ENCODE results near the gene STAG2. TPM values are rescaled to one million over a fixed set of nuclear protein-coding genes. Genes with fewer than 3 reads are reported as not detected.

STAG2 gene
- total and polyA plus RNA-seq, 7 donors, result 21.6 to 117 (median 60.1) TPM

DNA sequence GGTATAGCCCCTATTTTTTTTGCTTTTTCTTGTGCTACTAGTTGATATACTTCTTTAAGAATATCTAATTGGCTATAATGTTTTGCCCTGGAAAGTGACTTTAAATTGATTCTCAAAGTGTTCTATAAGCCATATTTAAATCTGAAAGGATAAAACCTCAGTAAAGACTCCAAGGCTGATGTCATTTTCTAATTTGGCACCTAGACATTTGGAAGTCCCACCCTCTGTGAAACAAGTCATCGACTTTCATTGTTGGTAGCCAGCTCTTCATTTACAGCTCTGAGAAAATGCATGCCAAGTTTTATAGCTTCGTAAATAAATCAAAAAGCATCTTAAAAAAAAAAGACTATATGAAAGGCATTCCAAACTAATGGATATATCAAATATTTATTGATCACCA lies 18.0 kb upstream of the STAG2 start:
- H3K36me3 ChIP-seq, result no peaks in the 10 kb centered on the region
- no peak for DNase-seq
- H3K4me3 ChIP-seq, result no peak overlapping the region
- H3K9me3 ChIP-seq, result no peaks in the 10 kb centered on the region
- no peak overlapping the region for H3K27ac ChIP-seq
- WGBS, 2 donors, result 9 to 66% methylated on average over 2 of the region's 2 CpGs
- no peaks in the 10 kb centered on the region for H3K4me1 ChIP-seq
- TF ChIP-seq EP300 (IDR thresholded peaks at IDR 0.05) (no peak), POLR2AphosphoS5 (IDR thresholded peaks at IDR 0.05) (no peak), POLR2A (IDR thresholded peaks at IDR 0.05) (no peak)
- TF ChIP-seq, protein P1, sequence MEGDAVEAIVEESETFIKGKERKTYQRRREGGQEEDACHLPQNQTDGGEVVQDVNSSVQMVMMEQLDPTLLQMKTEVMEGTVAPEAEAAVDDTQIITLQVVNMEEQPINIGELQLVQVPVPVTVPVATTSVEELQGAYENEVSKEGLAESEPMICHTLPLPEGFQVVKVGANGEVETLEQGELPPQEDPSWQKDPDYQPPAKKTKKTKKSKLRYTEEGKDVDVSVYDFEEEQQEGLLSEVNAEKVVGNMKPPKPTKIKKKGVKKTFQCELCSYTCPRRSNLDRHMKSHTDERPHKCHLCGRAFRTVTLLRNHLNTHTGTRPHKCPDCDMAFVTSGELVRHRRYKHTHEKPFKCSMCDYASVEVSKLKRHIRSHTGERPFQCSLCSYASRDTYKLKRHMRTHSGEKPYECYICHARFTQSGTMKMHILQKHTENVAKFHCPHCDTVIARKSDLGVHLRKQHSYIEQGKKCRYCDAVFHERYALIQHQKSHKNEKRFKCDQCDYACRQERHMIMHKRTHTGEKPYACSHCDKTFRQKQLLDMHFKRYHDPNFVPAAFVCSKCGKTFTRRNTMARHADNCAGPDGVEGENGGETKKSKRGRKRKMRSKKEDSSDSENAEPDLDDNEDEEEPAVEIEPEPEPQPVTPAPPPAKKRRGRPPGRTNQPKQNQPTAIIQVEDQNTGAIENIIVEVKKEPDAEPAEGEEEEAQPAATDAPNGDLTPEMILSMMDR (IDR thresholded peaks at IDR 0.05), result no peak
- intact Hi-C loops (cut with DNase I), result no loop called here
- no peaks in the 10 kb centered on the region for H3K27me3 ChIP-seq

DNA sequence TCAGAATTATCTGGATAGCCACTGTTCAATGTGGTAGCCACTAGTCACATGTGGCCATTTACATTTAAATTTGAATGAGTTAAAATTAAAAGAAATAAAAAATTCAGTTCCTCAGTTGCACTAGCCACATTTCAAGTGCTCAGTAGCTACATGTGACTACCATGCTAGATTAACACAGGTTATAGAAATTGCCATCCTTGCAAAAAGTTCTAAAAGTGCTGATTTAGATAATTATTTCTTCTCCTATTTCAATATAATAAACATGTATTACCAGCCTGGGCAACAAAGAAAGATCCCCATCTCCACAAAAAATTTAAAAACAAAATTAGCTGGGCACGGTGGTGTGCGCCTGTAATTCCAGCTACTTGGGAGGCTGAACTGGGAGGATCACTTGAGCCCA lies 11.7 kb upstream of the STAG2 start:
- no peak overlapping the region for H3K4me3 ChIP-seq
- no peak for DNase-seq
- no peak overlapping the region for H3K27ac ChIP-seq
- H3K27me3 ChIP-seq, result no peaks in the 10 kb centered on the region
- no peaks in the 10 kb centered on the region for H3K9me3 ChIP-seq
- no peaks in the 10 kb centered on the region for H3K4me1 ChIP-seq
- TF ChIP-seq POLR2AphosphoS5 (IDR thresholded peaks at IDR 0.05) (no peak), POLR2A (IDR thresholded peaks at IDR 0.05) (no peak), EP300 (IDR thresholded peaks at IDR 0.05) (no peak)
- TF ChIP-seq, protein P1 (IDR thresholded peaks at IDR 0.05), result no peak
- H3K36me3 ChIP-seq, result no peaks in the 10 kb centered on the region
- intact Hi-C loops (cut with DNase I), result no loop called here
- 92 to 96% methylated on average over 2 of the region's 2 CpGs for WGBS, 2 donors

DNA sequence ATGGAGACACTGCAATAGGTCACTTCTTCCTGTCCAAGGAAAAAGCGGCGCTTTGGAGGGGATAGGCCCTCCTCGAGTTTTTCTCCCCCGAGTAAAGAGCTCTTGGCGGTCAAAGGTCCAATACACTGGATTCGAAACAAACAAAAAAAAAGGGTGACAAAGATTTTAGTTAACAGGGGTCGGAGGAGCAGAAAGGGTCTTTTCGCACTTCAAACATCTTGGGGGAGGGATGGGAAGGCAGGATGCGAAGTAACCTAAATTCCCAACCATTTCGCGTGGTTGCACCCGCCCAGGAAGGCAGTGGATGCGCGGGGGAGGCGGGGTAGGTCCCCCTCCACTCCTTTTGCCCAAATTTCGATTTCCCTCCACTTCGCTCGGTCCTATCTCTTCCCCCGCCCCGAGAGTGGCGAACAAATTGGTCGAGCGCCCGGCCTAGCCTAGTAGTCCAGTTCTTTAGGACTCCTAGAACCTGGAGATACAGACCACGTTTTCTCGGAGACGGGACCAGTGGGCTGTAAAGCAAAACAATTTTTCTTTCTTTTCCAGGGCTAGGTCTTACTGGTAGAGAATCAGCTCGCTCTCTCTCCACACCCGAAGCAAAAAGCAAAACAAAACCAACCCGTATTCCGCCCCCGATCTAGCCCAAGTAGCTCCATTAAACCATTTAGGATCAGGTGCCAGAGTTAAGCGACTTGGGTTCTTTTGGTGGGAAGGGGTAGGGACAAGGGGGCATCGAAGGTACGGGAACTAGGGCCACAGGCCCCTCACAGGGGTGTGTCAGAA lies 2.0 kb upstream of the STAG2 start:
- Histone ChIP-seq H3K27me3 (no peaks in the 10 kb centered on the region), H3K4me1 (peaks cover 0 to 6% (median 2%) of the 10 kb centered on the region in 4 donors), H3K4me3 (peak overlapping the region; percentile 43 to 80 (median 66)), H3K9me3 (no peaks in the 10 kb centered on the region), H3K27ac (peak overlapping the region; percentile 88 to 99 (median 94)), H3K36me3 (no peaks in the 10 kb centered on the region)
- intact Hi-C loops (cut with DNase I), result loop anchor here (2.0 to 5.0 kb wide), 4 partner anchors 17 to 127 kb away; no protein-coding TSS in a partner anchor
- 1 to 2% methylated on average over 35 of the region's 35 CpGs for WGBS, 2 donors
- TF ChIP-seq POLR2AphosphoS5 (IDR thresholded peaks at IDR 0.05) (no peak), EP300 (IDR thresholded peaks at IDR 0.05) (no peak), POLR2A (IDR thresholded peaks at IDR 0.05) (no peak)
- TF ChIP-seq, protein P1 (IDR thresholded peaks at IDR 0.05), result no peak
- peak; percentile 81 for DNase-seq

DNA sequence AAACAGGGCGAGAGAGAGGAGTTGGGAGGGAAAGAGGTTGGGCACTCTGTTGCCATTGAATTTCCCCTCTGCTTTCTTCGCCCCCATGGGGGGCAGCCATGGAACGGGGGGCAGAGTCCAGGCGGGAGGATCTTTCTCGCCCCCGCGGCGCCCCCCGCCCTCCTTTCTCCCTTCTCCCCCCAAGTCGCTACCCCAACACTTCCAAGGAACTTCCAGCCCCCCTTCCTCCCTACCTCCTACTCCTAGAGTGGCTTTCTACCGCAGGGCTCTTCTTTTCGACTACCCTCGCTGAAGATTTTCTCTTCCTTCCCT lies 594 bp upstream of the STAG2 start:
- TF ChIP-seq EP300 (IDR thresholded peaks at IDR 0.05) (no peak), POLR2AphosphoS5 (IDR thresholded peaks at IDR 0.05) (no peak)
- Histone ChIP-seq H3K4me1 (peaks cover 0 to 14% (median 4%) of the 10 kb centered on the region in 4 donors), H3K4me3 (peak overlapping the region; percentile 70 to 80 (median 79)), H3K27ac (peak overlapping the region; percentile 94 to 99 (median 97)), H3K27me3 (no peaks in the 10 kb centered on the region), H3K9me3 (no peaks in the 10 kb centered on the region), H3K36me3 (no peaks in the 10 kb centered on the region)
- WGBS, 2 donors, result 2% methylated on average over 13 of the region's 13 CpGs
- intact Hi-C loops (cut with DNase I), result loop anchor here (2.0 to 5.0 kb wide), 3 partner anchors 16 to 104 kb away; no protein-coding TSS in a partner anchor
- no peak for DNase-seq

DNA sequence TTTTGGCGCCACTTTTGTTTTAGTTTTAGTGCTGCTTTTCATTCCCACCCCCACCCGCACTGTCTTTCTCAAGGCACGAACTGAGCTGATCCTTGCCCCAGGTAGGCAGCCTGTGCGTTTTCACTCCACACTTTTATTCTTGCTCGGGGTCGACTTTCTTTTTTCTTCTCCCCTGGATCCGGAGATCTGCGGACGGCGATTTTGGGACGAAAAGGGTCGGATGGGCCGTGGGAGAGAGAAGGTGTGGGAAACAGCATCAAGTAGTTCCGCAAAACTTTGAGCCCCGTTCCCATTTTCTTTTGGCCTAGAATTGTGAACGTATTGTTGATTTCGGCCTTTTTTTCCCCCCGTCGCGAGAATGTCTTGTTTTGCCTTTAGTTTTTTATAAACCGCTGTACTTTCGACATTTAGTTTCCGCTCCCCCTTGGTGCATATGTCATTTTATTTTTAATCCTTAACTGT lies 531 bp downstream of the STAG2 start:
- no peaks in the 10 kb centered on the region for H3K27me3 ChIP-seq
- no peaks in the 10 kb centered on the region for H3K36me3 ChIP-seq
- H3K9me3 ChIP-seq, result no peaks in the 10 kb centered on the region
- intact Hi-C loops (cut with DNase I), result loop anchor here (5.0 kb wide), 1 partner anchor 55 kb away; no protein-coding TSS in a partner anchor
- H3K4me3 ChIP-seq, result peak overlapping the region; percentile 70 to 80 (median 79)
- TF ChIP-seq, protein P1 (IDR thresholded peaks at IDR 0.05), result no peak
- no peak for TF ChIP-seq POLR2AphosphoS5 (IDR thresholded peaks at IDR 0.05)
- no peak for TF ChIP-seq EP300 (IDR thresholded peaks at IDR 0.05)
- TF ChIP-seq POLR2A (IDR thresholded peaks at IDR 0.05), result no peak
- DNase-seq, result no peak
- H3K27ac ChIP-seq, result peak overlapping the region; percentile 94 to 99 (median 97)
- 1% methylated on average over 23 of the region's 23 CpGs for WGBS, 2 donors
- peaks cover 0 to 21% (median 10%) of the 10 kb centered on the region in 4 donors for H3K4me1 ChIP-seq

Data from sigmoid colon (tissue), 7 donors.